Activated naive CD4-positive, alpha-beta T cell treated with anti-CD3 and anti-CD28 coated beads, Interleukin-2, amount 50 U/mL, for 16 hours (primary cell): ENCODE measurements around the gene SIX6.
A peak's percentile ranks its signal among the peaks of the same experiment; 100 is the strongest.
"Not testable (repeated sequence)": the region's sequence is repeated elsewhere in the genome, so short reads cannot be mapped to it uniquely, and the experiment has no call there.

Source experiments
- DNase-seq: peaks from one replicate; pipeline ENCODE4 v3.0.0-alpha.2; 2020

The SIX6 gene

DNA sequence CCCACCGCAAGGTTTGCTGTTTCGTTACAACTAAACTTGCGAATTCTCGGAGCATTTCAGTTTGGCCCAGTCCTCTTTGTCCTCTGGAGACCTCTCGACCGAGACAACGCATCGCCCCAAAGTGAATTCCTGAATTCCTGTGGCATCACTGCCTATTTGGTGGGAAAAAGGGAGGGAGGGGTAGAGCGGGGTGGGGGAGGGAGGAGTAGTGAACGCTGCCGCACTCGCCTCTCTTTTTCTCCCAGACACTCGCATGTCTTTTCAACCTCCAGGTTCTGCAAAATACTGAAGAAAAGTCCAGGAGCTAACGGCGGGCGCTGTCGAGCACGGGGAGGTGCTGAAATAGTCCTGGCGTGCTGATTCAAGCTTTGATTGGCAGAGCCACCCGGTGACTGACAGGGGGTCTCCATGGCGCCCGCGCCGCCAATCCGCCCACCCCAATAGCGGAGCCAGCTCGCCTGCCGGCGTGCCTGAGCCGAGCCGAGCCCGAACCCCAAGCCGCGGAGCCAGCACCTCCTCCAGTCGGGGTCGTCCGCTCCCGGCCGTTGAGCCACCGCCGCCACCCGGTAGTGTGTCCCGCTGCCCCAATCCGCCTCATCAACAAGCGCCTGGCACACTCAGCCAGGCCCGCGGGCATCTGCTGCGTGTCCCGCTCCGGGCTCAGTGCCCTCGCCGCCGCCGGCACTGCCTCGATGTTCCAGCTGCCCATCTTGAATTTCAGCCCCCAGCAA is at the start of gene SIX6:
Gene SIX6, plus strand, starts transcription at position 440 of the 731 bp plus-strand sequence. Its CDS starts 253 bp downstream, at position 693.
- peak; percentile 15 for DNase-seq

DNA sequence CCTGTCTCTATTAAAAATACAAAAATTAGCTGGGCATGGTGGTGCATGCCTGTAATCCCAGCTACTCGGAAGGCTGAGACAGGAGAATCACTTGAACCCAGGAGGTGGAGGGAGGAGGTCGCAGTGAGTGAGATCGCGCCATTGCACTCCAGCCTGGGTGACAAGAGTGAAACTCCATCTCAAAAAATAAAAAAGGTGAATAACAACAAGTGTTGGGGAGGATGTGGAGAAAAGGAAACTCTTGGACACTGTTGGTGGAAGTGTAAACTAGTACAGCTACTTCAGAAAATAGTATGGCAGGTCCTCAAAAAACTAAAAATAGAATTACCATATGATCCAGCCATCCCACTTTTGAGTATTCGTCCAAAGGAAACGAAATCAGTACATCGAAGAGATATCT is 28.7 kb upstream of the SIX6 start:
- not testable (repeated sequence) for DNase-seq

DNA sequence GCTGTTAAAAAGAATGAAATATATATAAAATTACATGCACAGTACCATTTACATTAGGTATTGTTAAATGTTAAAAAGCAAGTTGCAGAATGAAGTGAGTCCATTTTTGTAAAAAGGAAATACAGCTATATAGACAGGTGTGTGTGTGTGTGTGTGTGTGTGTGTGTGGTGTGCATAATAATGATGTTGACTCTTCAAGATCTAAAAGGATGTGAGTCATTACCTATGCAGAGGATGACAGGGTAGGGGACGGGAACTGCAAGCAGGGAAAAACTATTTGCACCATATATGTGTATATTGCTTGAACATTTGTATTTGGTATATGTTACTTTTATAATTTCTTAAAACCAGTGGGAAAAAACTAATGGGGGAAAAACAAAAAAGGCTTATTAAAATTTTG is 26.2 kb upstream of the SIX6 start:
- no peak for DNase-seq

DNA sequence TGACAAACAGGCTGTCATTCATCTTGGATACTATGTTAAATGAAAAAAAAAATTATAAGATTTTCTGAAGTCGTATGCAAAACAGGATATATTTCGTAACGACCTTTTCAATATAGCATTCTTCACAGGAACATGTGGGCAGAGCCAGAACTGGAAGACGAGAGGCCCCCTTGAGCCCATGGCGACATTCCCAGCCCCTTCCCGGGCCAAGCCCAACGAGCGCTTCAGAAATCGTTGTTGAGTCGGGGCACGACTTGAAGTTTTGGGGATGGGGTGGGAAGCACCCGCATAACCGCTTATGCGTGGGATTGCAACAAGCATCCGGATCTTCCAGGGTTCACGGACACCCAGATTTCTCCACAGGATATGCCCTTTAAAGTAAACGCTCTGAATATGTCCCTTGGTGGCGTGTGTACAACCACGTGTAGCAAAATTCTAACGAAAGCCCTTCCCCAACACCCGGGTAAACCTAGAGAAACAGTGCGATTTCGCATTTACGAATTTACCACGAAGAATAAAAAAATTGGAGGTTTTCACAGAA is 23.8 kb upstream of the SIX6 start:
- no peak for DNase-seq

DNA sequence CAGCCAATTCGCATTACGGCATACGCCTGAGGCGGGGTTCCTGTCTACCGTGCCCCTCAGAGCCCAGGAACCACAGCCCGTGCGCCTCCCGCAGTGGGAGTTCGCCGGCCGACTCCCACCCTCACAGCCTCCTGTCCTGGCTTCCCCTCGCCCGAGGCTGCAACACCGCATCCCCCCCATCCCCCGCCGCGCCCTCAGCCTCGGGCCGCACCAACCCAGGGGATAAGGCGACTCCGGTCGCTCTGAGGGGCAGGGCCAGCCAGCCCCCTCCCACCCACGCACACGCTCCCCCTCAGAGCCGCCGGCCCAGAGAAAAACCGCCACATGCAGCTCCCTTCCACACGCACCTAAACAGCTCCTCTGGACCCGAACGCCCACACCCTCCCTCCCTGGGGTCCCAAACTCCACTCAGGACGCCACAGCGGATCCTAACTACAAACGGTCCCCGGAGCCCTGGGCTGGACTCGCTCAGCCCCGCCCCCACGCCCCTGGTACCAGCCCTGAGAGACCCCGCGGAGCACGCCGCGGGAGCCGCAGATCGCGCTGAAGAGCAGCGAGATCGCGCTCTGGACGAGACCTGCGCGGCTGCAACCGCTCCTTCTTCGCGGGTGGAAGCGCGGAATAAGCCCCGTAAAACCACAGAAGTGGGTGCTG is 23.2 kb upstream of the SIX6 start, which contains the start of gene C14orf39:
Gene C14orf39, minus strand, starts transcription at position 466 of the 654 bp plus-strand sequence. CDS start 985 bp downstream, outside the sequence.
- peak; percentile 17 for DNase-seq

DNA sequence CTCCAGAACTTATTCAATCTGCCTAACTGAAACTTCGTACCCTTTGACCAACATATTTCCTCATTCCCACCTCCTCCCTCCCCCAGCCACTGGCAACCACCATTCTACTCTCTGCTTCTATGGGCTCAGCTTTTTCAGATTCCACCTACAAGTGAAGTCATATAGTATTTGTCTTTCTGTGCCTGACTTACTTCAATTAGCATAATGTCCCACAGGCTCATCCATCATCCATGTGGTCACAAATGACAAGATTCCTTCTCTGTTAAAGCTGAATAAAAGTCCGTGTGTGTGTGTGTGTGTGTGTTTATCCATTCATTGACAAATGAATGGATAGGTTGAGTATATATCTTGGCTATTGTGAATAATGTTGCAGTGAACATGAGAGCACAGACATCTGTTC is 21.7 kb upstream of the SIX6 start:
- DNase-seq = no peak

DNA sequence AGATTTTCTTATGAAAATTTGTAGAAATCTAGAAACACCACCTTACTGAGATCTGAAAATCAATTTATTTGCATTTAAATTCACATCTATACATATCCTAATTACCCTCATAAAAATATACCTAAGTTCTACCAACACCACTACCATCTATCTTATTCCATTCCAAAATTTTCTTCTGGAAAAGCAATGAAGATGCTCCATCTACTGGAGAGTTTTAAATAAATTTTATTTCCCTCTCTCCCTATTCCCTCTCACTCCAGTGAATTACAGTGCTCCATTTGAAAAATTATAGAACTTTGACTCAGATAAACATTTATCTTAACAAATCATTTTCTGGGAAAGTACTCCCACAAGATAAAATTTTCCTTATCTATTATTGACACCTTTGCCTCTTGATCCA is 20.8 kb upstream of the SIX6 start:
- no peak for DNase-seq

DNA sequence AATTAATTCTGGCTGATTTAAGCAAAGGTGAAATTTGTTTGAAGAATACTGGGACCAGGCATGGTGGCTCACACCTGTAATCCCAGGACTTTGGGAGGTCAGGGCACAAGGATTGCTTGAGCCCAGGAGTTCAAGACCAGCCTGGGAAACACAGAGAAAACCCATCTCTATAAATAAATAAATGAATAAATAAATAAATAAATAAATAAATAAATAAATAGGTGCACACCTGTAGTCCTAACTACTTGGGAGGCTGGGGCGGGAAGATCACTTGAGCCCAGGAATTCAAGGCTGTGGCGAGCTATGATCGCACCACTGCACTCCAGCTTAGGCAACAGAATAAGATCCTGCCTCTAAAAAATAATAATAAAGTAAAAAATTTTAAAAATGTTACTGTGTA is 18.7 kb upstream of the SIX6 start:
- no peak for DNase-seq

DNA sequence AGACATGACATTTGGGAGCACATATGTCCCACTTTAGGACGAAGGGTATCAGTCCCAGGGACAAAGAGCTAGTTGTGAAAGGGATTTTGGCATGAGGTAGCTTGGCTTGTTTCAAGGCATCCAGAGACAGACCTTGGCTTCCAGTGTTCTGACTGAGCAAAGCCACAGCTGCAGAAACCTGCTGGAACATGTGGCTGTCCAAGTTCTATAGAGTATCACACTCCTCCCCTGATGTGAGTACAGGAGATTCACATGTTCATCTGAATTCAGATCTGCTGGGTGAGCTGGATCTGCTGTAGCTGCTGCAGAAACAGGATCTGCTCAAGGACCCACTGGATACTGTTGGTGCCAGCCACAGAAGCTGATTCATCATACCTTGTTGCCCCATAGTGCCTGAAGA is 13.0 kb upstream of the SIX6 start:
- no peak for DNase-seq

DNA sequence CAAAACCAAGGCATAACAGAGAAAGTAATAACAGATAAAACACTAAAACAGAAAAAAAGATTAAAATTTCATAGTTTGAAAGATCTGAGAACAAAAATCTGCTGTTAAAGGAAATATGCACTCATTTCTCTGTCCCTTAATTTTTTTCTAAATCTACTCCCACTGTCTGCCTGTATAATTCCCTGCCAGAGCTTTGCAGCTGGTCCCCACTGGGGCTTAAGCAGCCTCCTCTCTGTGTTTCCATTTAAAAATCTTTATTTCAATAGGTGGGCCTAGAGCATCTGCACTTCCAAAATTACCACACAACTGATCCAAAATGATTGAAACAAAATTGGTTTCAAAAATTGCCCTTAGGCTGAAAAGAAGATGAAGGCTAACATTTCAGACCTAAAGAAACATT is 6.4 kb upstream of the SIX6 start:
- no peak for DNase-seq

DNA sequence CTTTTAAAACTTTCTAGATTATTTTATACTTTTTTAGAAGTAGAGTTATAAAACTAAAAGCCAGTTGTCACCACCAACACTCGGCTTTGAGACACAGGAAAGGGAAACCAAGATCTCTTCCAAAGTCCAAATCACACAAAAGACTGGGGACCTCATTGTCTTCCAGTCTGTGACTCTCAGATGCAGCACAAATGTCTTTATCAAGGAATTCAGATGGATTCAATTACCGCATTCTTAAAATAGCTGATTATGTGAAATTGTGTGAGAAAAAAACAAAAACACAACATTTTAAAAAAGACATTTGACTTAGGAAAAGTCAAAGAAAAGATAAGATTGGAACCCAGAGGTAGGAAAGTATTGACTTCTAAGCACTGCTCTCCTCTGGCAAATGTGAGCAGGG is 3.5 kb upstream of the SIX6 start:
- DNase-seq = no peak

DNA sequence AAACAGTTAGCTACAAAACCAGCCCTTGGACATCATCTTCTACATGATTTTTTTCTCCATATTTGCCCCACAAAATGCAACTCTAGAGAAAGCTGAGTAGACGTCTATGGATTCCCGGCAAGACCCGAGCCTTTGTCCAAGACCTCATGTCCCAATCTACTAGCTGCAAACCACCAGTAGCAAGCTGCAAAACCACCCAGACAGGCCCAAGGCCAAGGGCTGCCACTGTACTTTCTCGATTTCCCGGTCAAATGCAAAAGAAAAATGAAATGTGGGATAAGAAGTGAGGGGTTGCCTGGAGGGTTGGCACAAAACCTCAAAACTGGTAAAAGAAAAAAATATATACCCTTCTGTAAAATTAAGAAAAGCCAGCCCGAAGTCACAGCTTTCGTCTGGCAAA is 2.9 kb upstream of the SIX6 start:
- no peak for DNase-seq

DNA sequence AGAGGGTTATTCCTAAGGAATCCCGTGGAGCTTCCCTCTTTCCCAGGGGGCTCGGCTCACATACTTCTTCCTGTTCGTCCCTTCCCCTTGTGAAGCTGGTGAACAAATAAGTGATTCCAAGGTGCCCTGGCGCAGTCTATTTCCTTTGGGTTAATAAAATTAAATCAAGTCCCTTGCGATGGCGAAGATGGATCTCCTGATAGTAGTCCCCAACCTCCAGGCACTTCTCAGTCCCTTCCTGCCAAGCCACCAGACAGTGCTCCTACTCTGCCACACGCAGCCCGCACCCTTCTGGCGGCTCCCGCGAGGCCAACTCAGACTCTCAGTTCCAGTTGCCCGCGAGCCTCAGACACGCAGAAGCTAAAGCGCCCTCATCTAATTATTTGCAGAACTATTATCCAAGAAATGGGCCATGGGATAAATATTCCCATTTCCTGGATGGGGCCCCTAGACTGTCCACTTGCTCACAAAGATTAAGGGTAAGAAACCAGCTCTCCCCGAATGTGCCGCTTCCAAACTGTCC is 2.4 kb upstream of the SIX6 start:
- no peak for DNase-seq

DNA sequence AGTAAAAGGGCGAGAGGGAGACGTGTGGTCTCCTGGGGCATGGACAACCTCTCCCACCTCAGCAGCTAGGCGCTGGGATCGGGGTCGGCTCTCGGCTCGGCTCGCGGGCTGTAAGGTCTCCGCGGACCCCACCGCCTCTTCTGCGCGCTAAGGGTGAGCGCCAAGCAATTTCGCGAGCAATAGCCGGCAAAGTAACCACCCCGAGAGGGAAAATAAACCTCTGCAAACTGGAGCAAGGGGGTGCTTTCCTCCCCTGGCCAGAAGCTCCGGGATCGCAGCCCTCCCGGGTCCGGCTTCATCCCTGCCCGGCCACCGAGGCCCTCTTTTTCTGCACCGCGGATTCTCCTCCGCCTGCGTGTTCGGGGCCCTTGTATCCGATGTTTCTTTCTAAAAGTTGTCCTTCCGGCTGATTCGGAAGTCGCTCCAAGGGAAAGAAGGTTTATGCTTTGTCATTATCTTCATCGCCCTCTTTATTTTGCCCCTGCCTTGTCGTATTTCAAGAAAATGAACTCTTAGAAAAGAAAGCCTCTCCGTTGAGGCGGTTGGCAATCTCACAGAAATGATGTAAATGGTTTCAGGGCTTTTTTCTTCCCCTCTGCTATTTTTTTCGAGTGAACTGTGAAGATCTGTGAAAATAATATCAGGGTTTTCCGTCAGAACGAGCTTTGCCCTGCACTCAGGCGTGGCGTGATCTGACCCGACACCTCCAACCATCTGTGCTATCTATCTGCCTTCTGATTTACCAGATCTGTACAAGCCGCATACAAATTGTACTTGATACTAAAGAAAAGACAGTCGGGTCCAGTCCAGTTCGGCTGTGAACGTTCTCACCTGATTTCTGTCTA is 1.7 kb upstream of the SIX6 start:
- no peak for DNase-seq

DNA sequence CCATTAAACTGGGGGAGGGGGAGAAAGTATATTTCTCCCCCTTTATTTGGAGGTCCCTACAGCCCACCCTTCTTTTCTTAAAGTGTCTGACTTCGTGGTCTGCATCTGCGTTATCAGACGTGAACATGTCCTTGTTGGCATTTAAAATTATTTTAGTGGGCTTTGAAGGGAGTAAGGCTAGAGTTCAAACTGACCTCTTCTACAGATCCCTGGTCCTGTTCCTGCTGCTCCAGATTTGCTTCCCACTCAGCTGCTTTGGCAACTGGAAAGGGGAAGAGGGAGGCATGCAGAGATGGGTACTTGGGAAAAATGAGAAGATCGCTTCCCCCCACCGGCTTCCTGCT is 611 bp upstream of the SIX6 start:
- DNase-seq = no peak

DNA sequence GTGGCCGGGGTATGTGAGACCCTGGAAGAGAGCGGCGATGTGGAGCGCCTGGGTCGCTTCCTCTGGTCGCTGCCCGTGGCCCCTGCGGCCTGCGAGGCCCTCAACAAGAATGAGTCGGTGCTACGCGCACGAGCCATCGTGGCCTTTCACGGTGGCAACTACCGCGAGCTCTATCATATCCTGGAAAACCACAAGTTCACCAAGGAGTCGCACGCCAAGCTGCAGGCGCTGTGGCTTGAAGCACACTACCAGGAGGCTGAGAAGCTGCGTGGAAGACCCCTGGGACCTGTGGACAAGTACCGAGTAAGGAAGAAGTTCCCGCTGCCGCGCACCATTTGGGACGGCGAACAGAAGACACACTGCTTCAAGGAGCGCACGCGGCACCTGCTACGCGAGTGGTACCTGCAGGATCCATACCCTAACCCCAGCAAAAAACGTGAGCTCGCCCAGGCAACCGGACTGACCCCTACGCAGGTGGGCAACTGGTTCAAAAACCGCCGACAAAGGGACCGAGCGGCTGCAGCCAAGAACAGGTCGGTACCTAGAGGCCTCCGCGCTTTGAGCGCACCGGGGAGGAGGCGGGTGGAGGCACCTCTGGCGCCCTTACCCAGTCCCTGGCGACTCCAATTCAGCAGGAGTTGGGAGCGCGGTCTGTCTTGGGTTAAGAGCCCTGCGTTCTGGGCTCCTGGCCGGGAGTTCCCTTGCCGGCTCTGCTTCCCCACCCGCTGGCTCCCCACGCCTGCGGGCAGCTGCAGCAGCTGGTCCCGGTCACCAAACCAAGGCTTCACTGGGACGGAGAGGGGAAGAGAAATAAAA is 700 bp downstream of the SIX6 start:
- DNase-seq = no peak

DNA sequence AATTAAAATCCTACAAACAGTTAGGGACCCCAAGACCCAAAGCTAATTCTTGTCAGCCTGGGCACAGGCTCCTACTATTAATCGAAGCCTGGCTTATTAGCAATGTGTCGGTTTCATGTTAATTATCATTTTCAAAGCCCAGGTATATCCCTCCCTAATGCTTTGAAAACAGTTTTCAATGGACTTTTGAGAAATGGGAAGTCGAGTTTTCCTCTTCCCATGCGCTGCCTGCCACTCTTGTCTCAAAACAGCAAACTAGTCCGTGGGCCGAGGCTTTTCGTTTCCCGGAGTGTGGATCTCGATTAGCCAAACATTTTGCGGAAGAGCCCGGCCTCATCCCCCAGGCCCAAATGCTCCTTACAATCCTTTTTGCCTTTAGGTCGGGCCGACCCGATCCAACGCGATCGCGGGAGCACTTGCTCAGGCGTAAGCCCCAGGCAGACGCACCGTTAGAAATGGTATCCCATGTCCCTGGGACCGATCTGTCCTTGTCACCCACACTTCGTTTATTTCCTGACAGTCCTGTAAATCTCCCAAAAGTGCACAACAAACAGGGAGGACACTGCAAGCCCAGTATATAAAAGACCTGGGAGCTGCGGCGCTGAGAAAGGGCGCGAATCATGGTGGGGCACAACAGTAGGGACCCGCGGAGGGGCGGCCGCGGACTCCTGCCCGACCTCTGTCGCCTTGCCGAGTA is 1.5 kb downstream of the SIX6 start:
- no peak for DNase-seq

DNA sequence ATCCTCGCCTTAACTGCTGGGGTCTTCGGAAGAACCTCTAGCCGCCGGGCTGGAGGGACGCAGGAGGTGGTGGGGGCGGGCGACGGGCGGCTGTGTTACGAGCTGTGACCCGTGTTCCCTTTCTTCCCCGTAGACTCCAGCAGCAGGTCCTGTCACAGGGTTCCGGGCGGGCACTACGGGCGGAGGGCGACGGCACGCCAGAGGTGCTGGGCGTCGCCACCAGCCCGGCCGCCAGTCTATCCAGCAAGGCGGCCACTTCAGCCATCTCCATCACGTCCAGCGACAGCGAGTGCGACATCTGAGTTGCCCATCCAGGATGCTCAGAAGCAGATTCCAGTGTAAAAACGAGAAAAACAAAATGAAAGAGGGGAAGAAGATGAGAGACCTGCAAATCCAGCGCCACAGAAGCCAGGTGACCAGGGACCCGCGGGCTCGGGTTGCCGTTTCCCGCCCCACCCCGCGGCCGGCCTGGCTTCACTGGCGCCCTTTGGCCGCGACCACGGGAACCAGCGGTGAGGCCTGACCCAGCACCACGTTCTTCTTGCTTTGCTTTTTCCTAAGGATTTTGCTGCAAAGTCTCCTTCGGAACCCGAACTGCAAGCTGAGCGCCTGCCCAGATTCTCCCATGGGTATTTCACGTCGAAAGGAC is 2.1 kb downstream of the SIX6 start:
- no peak for DNase-seq

DNA sequence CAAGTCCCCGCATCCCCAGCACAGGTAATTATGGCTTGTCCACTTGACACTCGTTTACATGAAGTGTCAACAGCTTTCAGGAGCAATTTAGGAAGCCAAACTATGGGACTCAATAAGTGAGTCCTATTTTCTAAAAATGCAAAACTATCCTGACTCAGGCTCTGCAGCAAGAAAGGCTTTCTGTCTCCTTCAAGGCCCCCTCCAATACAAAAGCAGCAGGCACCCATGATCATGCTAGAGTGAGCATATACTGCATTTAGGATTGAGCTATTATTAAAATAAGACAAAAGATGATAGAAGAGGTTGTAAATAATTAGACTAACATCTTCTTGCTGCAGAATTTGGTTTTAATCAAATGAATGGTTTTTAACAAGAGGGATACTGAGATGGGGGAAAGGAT is 3.2 kb downstream of the SIX6 start:
- DNase-seq = no peak

DNA sequence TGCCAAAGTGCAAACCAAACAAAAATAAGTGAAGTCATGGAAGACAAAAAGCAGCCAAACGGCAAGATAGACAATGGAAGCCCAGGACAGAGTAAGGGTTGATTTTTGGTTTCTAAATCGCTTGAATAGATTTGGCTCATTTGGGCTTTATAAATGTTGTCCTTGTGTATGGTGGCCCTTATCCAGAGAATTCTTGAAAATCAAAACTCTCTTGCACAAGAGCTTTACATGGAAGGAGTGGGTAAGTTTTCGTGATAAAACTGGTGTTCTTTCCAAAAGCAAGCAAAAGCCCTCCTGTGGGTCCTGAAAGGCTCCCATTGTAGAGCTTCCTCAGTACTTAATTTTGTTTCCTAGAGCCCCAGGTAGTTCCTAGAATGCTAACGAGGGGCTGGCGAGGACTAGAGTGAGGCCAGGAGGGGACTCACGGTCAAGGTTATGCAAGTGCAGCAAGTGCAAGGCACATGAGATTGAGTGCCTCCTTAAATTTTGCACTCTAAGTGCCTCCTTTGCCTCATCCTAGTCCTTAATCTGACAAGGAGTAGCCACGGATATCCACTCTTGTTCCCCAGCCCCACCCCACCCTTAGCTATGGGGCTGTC is 4.1 kb downstream of the SIX6 start:
- DNase-seq = no peak

DNA sequence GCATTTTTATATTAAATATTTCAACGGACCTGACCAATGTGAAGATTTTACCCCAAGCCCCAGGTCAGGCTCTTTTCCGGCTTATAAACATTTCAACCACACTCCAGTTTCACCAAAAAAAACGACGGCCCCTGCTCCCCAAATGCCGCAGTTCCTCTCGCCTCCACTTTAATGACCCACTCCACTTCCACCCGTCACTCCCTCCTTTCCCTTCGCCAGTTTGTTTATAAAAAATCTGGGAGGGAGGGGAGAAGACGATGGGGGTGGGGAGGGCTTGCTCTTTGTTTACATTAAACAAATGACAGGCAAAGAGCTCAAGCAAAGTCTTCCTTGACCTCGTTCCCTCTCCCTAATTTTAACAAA is 5.4 kb downstream of the SIX6 start:
- DNase-seq = no peak
